Transverse colon (tissue), 4 donors: Measurements from ENCODE around the gene FAM89B. TPM values are rescaled to one million over a fixed set of nuclear protein-coding genes. Genes with fewer than 3 reads are reported as not detected.
A peak's percentile ranks its signal among the peaks of the same experiment; 100 is the strongest.
"Not testable (repeated sequence)": the region's sequence is repeated elsewhere in the genome, so short reads cannot be mapped to it uniquely, and the experiment has no call there.

Source experiments
- DNase-seq: peaks from one replicate; pipeline ENCODE4 v3.0.0-alpha.2; 2019
- H3K27ac ChIP-seq, 4 donors: fragments of 200-600 bp; sonication (generic); 2 replicates each; pipeline ENCODE4 v1.5.1; 2016 to 2018; ENCODE audit warnings: inconsistent platforms in 4 of 4
- H3K27me3 ChIP-seq: fragments of 200-600 bp; sonication (generic); 2 replicates; pipeline ENCODE4 v1.5.1; 2017; ENCODE audit warnings: inconsistent platforms
- H3K36me3 ChIP-seq, 4 donors: fragments of 200-600 bp; sonication (generic); 2 replicates each; pipeline ENCODE4 v1.5.1; 2017 to 2019; ENCODE audit warnings: inconsistent platforms in 4 of 4
- H3K4me1 ChIP-seq, 4 donors: fragments of 200-600 bp; sonication (generic); 2 replicates each; pipeline ENCODE4 v1.5.1; 2017 to 2020; ENCODE audit warnings: inconsistent platforms in 4 of 4
- H3K4me3 ChIP-seq, 4 donors: fragments of 200-600 bp; sonication (generic); 1 replicate in 1 of 4; 2 replicates in 3 of 4; pipeline versions ENCODE4 v1.5.1 to v1.6.1; 2017 to 2019; ENCODE audit warnings: inconsistent platforms in 4 of 4
- H3K9me3 ChIP-seq, 2 donors: fragments of 200-600 bp; sonication (generic); 2 replicates each; pipeline ENCODE4 v1.5.1; 2017 to 2019; ENCODE audit warnings: inconsistent platforms in 2 of 2
- CTCF ChIP-seq, 5 experiments: fragments of 200-600 bp in 3 of 5; fragments of 450-650 bp in 2 of 5; sonication (generic) in 3 of 5; IDR thresholded peaks; 1 replicate in 2 of 5; 2 replicates in 3 of 5; pipeline ENCODE4 v1.5.1; 2016 to 2017; ENCODE audit warnings: antibody characterized with exemption in 5 of 5, inconsistent platforms in 3 of 5, mild to moderate bottlenecking in 2 of 5, moderate library complexity in 1 of 5
- EP300 ChIP-seq: sonication (generic); formaldehyde crosslinking; IDR thresholded peaks from one replicate; pipeline ENCODE4 v1.6.1; 2017; ENCODE audit warnings: antibody characterized with exemption, low read depth
- POLR2A ChIP-seq: fragments of 450-650 bp; IDR thresholded peaks from one replicate; pipeline ENCODE4 v1.6.1; 2016; ENCODE audit warnings: antibody characterized with exemption, mild to moderate bottlenecking, moderate library complexity
- POLR2AphosphoS5 ChIP-seq, 3 donors: sonication (generic); formaldehyde crosslinking; IDR thresholded peaks; one replicate each; pipeline ENCODE4 v1.6.1; 2016; ENCODE audit warnings: antibody characterized with exemption in 3 of 3
- WGBS, 2 donors: methylation state at CpG; one replicate each; pipeline ENCODE4 v1.1.5; 2018; ENCODE audit warnings: low coverage in 1 of 2; 5-methylcytosine and 5-hydroxymethylcytosine counted together
- in situ Hi-C, 4 donors: fragments of 200-750 bp; cut with MboI; loops; one replicate each; pipeline versions ENCODE4 v1.15.0 to v1.15.1; 2017; ENCODE audit warnings: low sequenced_read_pairs in 3 of 4, low pct_ligation_motif_present in 1 of 4, low pct_unique_long_range_greater_than_20kb in 1 of 4
- intact Hi-C: fragments of 100-400 bp; cut with DNase I; formaldehyde crosslinking; loops from one replicate; pipeline ENCODE4 v1.15.1; 2023; ENCODE audit warnings: low total_unique reads
- total RNA-seq, 4 donors: library from RNA; depleted of rRNA; stranded (reverse); fragments of >200 nt; gene quantifications; one replicate each; pipeline ENCODE4 v1.1.0, GENCODE V29; 2016

FAM89B gene
- total RNA-seq, 4 donors from 2014 or later: 25.2 to 254 (median 51.6) TPM

GRCh38 chr11:65562788-65563187, 9.6 kb upstream of the FAM89B start:
- no peak for DNase-seq
- no peak overlapping the region for H3K27ac ChIP-seq
- in situ Hi-C loops (no loop called here), intact Hi-C loops (no loop called here)
- no peaks in the 10 kb centered on the region for H3K9me3 ChIP-seq
- H3K4me3 ChIP-seq: no peak overlapping the region
- H3K4me1 ChIP-seq: peaks cover 24 to 38% (median 29%) of the 10 kb centered on the region in 4 donors
- H3K27me3 ChIP-seq: no peaks in the 10 kb centered on the region
- TF ChIP-seq CTCF (IDR thresholded peaks at IDR 0.05) (no peak), POLR2A (no peak), EP300 (no peak)
- 88 to 89% methylated on average over 9 of the region's 9 CpGs for WGBS, 2 donors
- H3K36me3 ChIP-seq: no peaks in the 10 kb centered on the region

GRCh38 chr11:65563601-65564000, 8.7 kb upstream of the FAM89B start:
- H3K27ac ChIP-seq: no peak overlapping the region
- in situ Hi-C loops: no loop called here

GRCh38 chr11:65564879-65565559, 7.3 kb upstream of the FAM89B start:
- WGBS, 2 donors: 87 to 89% methylated on average over 4 to 12 of the region's 12 CpGs
- H3K4me1 ChIP-seq: peaks cover 21 to 40% (median 24%) of the 10 kb centered on the region in 4 donors
- H3K4me3 ChIP-seq, DNase-seq, H3K36me3 ChIP-seq, intact Hi-C loops, H3K9me3 ChIP-seq, H3K27me3 ChIP-seq, in situ Hi-C loops: not testable (repeated sequence)
- peak overlapping the region; percentile 19 to 60 (median 44) for H3K27ac ChIP-seq

More at GRCh38 chr11:65563601-65564000, 8.7 kb upstream of the FAM89B start:
- Histone ChIP-seq H3K4me1 (peaks cover 25 to 44% (median 28%) of the 10 kb centered on the region in 4 donors), H3K9me3 (no peaks in the 10 kb centered on the region), H3K27me3 (no peaks in the 10 kb centered on the region), H3K4me3 (no peak overlapping the region), H3K36me3 (no peaks in the 10 kb centered on the region)
- intact Hi-C loops: no loop called here
- 87 to 98% methylated on average over 3 to 4 of the region's 4 CpGs for WGBS, 2 donors
- DNase-seq: no peak
- no peak for TF ChIP-seq POLR2A
- TF ChIP-seq CTCF (IDR thresholded peaks at IDR 0.05): no peak
- TF ChIP-seq POLR2AphosphoS5 (IDR thresholded peaks at IDR 0.05): no peak
- no peak for TF ChIP-seq EP300

GRCh38 chr11:65565624-65566453, 6.5 kb upstream of the FAM89B start:
- peak overlapping the region; percentile 19 to 60 (median 44) for H3K27ac ChIP-seq
- in situ Hi-C loops (no loop called here), intact Hi-C loops (no loop called here)
- no peaks in the 10 kb centered on the region for H3K9me3 ChIP-seq
- peaks cover 14 to 34% (median 17%) of the 10 kb centered on the region in 4 donors for H3K4me1 ChIP-seq
- no peak overlapping the region for H3K4me3 ChIP-seq
- no peaks in the 10 kb centered on the region for H3K27me3 ChIP-seq
- WGBS, 2 donors: 44 to 73% methylated on average over 1 to 7 of the region's 7 CpGs
- no peak for DNase-seq
- TF ChIP-seq POLR2AphosphoS5 (IDR thresholded peaks at IDR 0.05) (no peak), POLR2A (no peak), EP300 (no peak), CTCF (IDR thresholded peaks at IDR 0.05) (no peak)
- no peaks in the 10 kb centered on the region for H3K36me3 ChIP-seq
